Measurements from ENCODE around the gene EFHB. TPM values are rescaled to one million over a fixed set of nuclear protein-coding genes. Genes with fewer than 3 reads are reported as not detected.

EFHB gene
- total and polyA plus RNA-seq, 2 of the 13 experiments (the other 11 are each of a cell fraction or from before 2014, with no cell fraction given), result 0.15 to 0.42 TPM

- FAIRE-seq (no peak), DNase-seq (ENCODE audit: low spot score) (no peak), ATAC-seq (no peak)
- H4K20me1 ChIP-seq (ENCODE audit: insufficient read depth, low read length), result no peaks in the 10 kb centered on the region
- H3K27me3 ChIP-seq (ENCODE audit: control insufficient read depth in 1 of 2, insufficient read depth in 2 of 2, low read length in 2 of 2), result no peaks in the 10 kb centered on the region; a peak in 1 of 5 replicates
- H3K27ac ChIP-seq (ENCODE audit: extremely low read length, insufficient read depth, low read length), result no peak overlapping the region
- H3K9me3 ChIP-seq (ENCODE audit: low read length), result no peaks in the 10 kb centered on the region
- 64% methylated on average over 2 of the region's 2 CpGs for whole genome bisulfite sequencing (ENCODE audit: low lambda C conversion rate)
- TF ChIP-seq PAX8 (CRISPR knock-in tag; IDR thresholded peaks at IDR 0.05; ENCODE audit: borderline replicate concordance), result no peak
- no peak for TF ChIP-seq ZNF777 (CRISPR knock-in tag; IDR thresholded peaks at IDR 0.05)
- no peak for TF ChIP-seq SP1 (IDR thresholded peaks at IDR 0.05)
- no peak for TF ChIP-seq SP1 (CRISPR knock-in tag; IDR thresholded peaks at IDR 0.05)
- TF ChIP-seq RARA (CRISPR knock-in tag; IDR thresholded peaks at IDR 0.05), result no peak
- no peak for TF ChIP-seq HNF1A (IDR thresholded peaks at IDR 0.05; ENCODE audit: low read depth)
- no peak for TF ChIP-seq HNF1A (CRISPR knock-in tag; IDR thresholded peaks at IDR 0.05; ENCODE audit: borderline replicate concordance)
- no peak for TF ChIP-seq XBP1 (CRISPR knock-in tag; IDR thresholded peaks at IDR 0.05)
- ChIA-PET POLR2A (no interaction called here), CTCF (ENCODE audit: low intra/inter-chr PET ratio, low total read pairs) (no interaction called here)
- no peak overlapping the region for H3K4me2 ChIP-seq (ENCODE audit: low read depth, low read length)
- no peak overlapping the region for H3K9ac ChIP-seq (ENCODE audit: insufficient read depth, low read depth, low read length)
- no peaks in the 10 kb centered on the region for H3K79me2 ChIP-seq (ENCODE audit: insufficient read depth, low read length)
- H3K4me1 ChIP-seq (ENCODE audit: insufficient read depth, low read length), result peaks cover 13% of the 10 kb centered on the region; the same call in 1 of the 2 replicates
- intact Hi-C loops (cut with micrococcal nuclease; ENCODE audit: unreplicated experiment), result loop anchor here (10.0 kb wide), 1 partner anchor 1736 kb away; no protein-coding TSS in a partner anchor
- H3K36me3 ChIP-seq (replicated peaks in 1 of 2; ENCODE audit: control insufficient read depth in 1 of 2, insufficient read depth in 2 of 2, low read length in 2 of 2), result no peaks in the 10 kb centered on the region
- no TSS peak for BruUV-seq (replicated peaks)
- in situ Hi-C loops (cut with HindIII; ENCODE audit: extremely low pct_ligation_motif_present, low pct_unique_long_range_greater_than_20kb), result no loop called here
- H2AFZ ChIP-seq (ENCODE audit: low read length), result no peak overlapping the region
- no peak overlapping the region for H3K4me3 ChIP-seq (replicated peaks in 1 of 3; ENCODE audit: insufficient read depth in 1 of 3, low read depth in 2 of 3, low read length in 3 of 3)
These were observed 2.8 kb downstream of the EFHB start for GRCh38 chr3:19931180-19931692.

Measured in HepG2 (cell line).